MCF 10A (cell line): Measurements from ENCODE around the gene RAD54L2. TPM values are rescaled to one million over a fixed set of nuclear protein-coding genes. Genes with fewer than 3 reads are reported as not detected.

Experiments
- Bru-seq: library from RNA; stranded (reverse); fragments of 400-500 nt; gene quantifications from one replicate; lab custom pipeline; 2021; lab: Mats Ljungman, UMichigan
- BruChase-seq, 2 experiments: library from RNA; stranded (reverse); fragments of 400-500 nt; gene quantifications; one replicate each; lab custom pipeline; 2021; lab: Mats Ljungman, UMichigan
- BruUV-seq: library from RNA; stranded (reverse); fragments of 400-500 nt; replicated peaks from 2 replicates; lab custom pipeline; 2021; lab: Mats Ljungman, UMichigan
- CTCF ChIA-PET: fragments of 300-600 bp; sonication (Branson Sonifier 250); formaldehyde crosslinking; extraction: SDS; loops from one replicate; lab custom pipeline; 2021; ENCODE audit warnings: antibody characterized with exemption, inconsistent platforms; lab: Yijun Ruan, JAX
- POLR2A ChIA-PET: fragments of 300-600, 350-650 bp; sonication (Branson Sonifier 250); formaldehyde crosslinking; extraction: SDS; loops from one replicate; lab custom pipeline; 2020; ENCODE audit warnings: antibody characterized with exemption, inconsistent platforms; lab: Yijun Ruan, JAX
- DNase-seq: peaks from one replicate; pipeline ENCODE4 v3.0.0-alpha.2; 2018; ENCODE audit not compliant: unreplicated experiment
- H3K27ac Mint-ChIP-seq: one replicate; pipeline ENCODE4 v1.8.0; 2022; ENCODE audit warnings: mild to moderate bottlenecking, low read depth, mixed read lengths; ENCODE audit not compliant: unreplicated experiment
- H3K27me3 Mint-ChIP-seq: one replicate; pipeline ENCODE4 v1.8.0; 2022; ENCODE audit warnings: mixed read lengths; ENCODE audit not compliant: insufficient read depth, unreplicated experiment
- H3K36me3 Mint-ChIP-seq: one replicate; pipeline ENCODE4 v1.8.0; 2022; ENCODE audit warnings: mild to moderate bottlenecking, moderate library complexity, mixed read lengths; ENCODE audit not compliant: insufficient read depth, unreplicated experiment
- H3K4me1 Mint-ChIP-seq: one replicate; pipeline ENCODE4 v1.8.0; 2022; ENCODE audit warnings: mixed read lengths; ENCODE audit not compliant: insufficient read depth, unreplicated experiment
- H3K4me3 Mint-ChIP-seq: one replicate; pipeline ENCODE4 v1.8.0; 2022; ENCODE audit warnings: mild to moderate bottlenecking, moderate library complexity, mixed read lengths; ENCODE audit not compliant: unreplicated experiment
- H3K9me3 Mint-ChIP-seq: one replicate; pipeline ENCODE4 v1.8.0; 2022; ENCODE audit warnings: mixed read lengths; ENCODE audit not compliant: unreplicated experiment
- intact Hi-C: fragments of 100-400 bp; cut with micrococcal nuclease; formaldehyde crosslinking; loops from 2 replicates; pipeline ENCODE4 v1.14.1; 2022
- long read RNA-seq: library from polyadenylated mRNA; stranded (forward); transcript quantifications from one replicate; pipeline ENCODE4 v2.0.0, GENCODE V29; 2022
- total RNA-seq: library from RNA; stranded (reverse); gene quantifications from 2 replicates; pipeline ENCODE4 v1.2.3, GENCODE V29; 2022
- TF ChIP-seq, protein P1 (sequence below): fragments of 200-600 bp; IDR thresholded peaks from one replicate; pipeline ENCODE4 v1.8.0; 2022; ENCODE audit warnings: antibody characterized with exemption, mild to moderate bottlenecking; ENCODE audit not compliant: unreplicated experiment

The RAD54L2 gene, protein sequence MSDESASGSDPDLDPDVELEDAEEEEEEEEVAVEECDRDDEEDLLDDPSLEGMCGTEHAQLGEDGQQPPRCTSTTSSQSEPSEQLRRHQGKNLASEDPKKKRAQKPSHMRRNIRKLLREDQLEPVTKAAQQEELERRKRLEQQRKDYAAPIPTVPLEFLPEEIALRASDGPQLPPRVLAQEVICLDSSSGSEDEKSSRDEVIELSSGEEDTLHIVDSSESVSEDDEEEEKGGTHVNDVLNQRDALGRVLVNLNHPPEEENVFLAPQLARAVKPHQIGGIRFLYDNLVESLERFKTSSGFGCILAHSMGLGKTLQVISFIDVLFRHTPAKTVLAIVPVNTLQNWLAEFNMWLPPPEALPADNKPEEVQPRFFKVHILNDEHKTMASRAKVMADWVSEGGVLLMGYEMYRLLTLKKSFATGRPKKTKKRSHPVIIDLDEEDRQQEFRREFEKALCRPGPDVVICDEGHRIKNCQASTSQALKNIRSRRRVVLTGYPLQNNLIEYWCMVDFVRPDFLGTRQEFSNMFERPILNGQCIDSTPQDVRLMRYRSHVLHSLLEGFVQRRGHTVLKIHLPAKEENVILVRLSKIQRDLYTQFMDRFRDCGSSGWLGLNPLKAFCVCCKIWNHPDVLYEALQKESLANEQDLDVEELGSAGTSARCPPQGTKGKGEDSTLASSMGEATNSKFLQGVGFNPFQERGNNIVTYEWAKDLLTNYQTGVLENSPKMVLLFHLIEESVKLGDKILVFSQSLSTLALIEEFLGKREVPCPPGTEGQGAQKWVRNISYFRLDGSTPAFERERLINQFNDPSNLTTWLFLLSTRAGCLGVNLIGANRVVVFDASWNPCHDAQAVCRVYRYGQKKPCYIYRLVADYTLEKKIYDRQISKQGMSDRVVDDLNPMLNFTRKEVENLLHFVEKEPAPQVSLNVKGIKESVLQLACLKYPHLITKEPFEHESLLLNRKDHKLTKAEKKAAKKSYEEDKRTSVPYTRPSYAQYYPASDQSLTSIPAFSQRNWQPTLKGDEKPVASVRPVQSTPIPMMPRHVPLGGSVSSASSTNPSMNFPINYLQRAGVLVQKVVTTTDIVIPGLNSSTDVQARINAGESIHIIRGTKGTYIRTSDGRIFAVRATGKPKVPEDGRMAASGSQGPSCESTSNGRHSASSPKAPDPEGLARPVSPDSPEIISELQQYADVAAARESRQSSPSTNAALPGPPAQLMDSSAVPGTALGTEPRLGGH (N-terminal part only)
- total RNA-seq = 23.5 and 28.2 TPM in 2 replicates
- percentile 74 among the genes with signal in this experiment for Bru-seq, nascent RNA
- BruChase-seq, experiment 1, labeled RNA remaining after a 6-hour chase = percentile 79 among the genes with signal in this experiment
- BruChase-seq, experiment 2, labeled RNA remaining after a 2-hour chase = percentile 75 among the genes with signal in this experiment
- long read RNA-seq, partial matches to known transcripts = 6 of 17 reads
- long read RNA-seq, other reads (novel, unspliced or antisense) = 11 of 17 reads

DNA sequence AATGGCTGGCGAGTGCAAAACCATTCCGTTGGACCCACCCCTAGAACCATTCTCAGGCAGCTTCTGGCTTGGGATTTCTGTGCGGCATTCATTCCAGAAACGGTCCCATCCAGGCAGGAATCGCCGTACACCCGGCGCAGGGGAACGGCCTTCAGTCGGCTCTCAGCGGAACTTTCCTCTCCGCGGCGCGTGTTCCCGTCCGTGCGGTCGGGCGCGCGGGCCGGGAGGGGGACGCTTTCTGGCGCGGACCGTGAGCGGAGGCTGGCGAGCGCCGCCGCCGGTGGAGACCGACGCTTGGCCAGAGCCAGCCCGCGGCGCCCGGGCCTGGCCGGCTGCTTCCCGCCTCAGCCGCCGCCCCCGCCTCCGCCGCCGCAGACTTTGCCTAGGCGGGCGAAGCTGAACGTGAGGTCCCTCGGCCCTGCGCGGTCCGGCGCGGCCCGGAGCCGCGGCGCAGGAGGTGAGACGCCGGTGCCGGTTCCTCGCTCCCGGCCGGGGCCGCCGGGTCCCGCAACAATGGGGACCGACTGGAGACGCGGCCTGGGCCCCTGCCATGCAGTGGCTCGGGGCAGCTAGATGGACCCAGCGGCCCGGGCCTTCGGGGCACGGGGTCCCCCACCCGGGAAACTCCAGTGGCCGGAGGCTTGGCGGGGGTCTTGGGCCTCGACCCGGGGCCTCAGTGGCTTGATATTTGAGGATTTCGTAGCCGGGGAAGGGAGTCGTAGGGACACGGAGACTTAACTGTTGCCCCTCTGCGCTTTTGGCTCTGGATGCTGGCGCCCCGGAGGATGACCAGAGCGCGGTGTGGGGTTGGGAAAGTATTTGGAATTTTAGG lies at the start of gene RAD54L2:
Gene RAD54L2 (plus strand): TSS at position 261 of the 832 bp plus-strand sequence. CDS start 51,702 bp downstream, outside the sequence.
- DNase-seq = peak; percentile 82
- TF ChIP-seq, protein P1, sequence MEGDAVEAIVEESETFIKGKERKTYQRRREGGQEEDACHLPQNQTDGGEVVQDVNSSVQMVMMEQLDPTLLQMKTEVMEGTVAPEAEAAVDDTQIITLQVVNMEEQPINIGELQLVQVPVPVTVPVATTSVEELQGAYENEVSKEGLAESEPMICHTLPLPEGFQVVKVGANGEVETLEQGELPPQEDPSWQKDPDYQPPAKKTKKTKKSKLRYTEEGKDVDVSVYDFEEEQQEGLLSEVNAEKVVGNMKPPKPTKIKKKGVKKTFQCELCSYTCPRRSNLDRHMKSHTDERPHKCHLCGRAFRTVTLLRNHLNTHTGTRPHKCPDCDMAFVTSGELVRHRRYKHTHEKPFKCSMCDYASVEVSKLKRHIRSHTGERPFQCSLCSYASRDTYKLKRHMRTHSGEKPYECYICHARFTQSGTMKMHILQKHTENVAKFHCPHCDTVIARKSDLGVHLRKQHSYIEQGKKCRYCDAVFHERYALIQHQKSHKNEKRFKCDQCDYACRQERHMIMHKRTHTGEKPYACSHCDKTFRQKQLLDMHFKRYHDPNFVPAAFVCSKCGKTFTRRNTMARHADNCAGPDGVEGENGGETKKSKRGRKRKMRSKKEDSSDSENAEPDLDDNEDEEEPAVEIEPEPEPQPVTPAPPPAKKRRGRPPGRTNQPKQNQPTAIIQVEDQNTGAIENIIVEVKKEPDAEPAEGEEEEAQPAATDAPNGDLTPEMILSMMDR = peak; percentile 22
- Mint-ChIP-seq H3K4me3 (peak within 1 kb of the TSS; percentile 74), H3K4me1 (peaks cover 17% of the 10 kb centered on the region), H3K36me3 (peaks cover 8% of the 10 kb centered on the region), H3K27me3 (no peaks in the 10 kb centered on the region), H3K27ac (peak within 1 kb of the TSS; percentile 65), H3K9me3 (no peaks in the 10 kb centered on the region)
- BruUV-seq = no TSS peak
- CTCF ChIA-PET = interaction anchor here (0.5 to 6.1 kb wide), 19 partner anchors 9 to 924 kb away, joined by 3 to 34 read pairs (median 3); partner anchors contain the start of gene DCAF1
- intact Hi-C loops = loop anchor here (2.0 kb wide), 1 partner anchor 36 kb away; no protein-coding TSS in a partner anchor
- POLR2A ChIA-PET = interaction anchor here (0.6 to 4.9 kb wide), 29 partner anchors 9 to 1239 kb away, joined by 3 to 94 read pairs (median 4); partner anchors contain the start of genes DCAF1, HYAL3, NAA80 and TEX264

DNA sequence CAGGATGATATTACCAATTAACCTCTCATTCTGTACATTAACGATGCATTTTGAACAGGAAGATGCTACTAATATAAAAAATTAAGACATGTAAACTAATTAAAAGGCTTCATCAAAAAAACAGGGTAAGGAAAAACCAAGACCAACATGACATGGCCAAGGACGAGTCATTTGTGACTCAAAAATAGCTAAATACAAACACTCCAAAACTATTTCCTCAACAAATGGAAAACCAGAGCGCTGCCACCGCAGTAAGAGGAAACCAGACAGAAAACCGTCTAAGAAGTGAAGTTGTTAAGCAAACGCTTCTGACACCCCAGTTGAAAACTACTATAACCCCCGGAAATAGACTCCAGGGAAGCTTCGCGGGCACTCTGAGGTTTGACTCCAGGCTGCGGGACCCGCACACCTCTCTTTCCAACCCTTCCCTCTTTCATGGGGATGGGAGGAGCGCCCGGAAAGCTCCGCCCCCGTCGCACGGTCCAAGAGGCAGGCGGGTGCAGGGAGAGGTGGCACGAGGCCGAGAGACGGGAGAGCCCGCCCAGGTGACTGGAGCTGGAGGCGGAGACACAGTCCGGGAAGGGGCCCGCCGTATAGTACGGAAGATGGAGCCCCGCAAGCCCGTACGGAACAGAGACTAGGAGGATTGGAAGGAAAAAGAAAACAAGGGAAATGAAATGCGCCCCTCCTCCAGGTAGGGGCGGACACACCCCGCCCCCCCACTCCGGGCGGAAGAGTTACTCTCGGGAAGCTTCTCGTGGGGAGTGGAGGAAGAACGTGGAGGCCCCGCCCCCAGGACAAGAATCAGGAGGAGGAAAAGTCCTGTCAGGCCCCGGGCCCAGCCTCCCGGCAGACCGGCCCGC lies 39.4 kb upstream of the RAD54L2 start:
- H3K27ac Mint-ChIP-seq = peak overlapping the region; percentile 98
- peak; percentile 96 for DNase-seq
- peaks cover 8% of the 10 kb centered on the region for H3K4me1 Mint-ChIP-seq
- intact Hi-C loops = loop anchor here (2.0 kb wide), 1 partner anchor 108 kb away; the partner anchor contains the start of gene RBM15B
- H3K27me3 Mint-ChIP-seq = no peaks in the 10 kb centered on the region
- H3K9me3 Mint-ChIP-seq = no peaks in the 10 kb centered on the region
- TF ChIP-seq, protein P1 = no peak
- CTCF ChIA-PET = interaction anchor here (0.6 to 6.2 kb wide), 14 partner anchors 11 to 1159 kb away, joined by 3 to 213 read pairs (median 3); partner anchors contain the start of genes RAD54L2, RASSF1, RBM15B and TEX264
- no TSS peak for BruUV-seq
- peaks cover 14% of the 10 kb centered on the region for H3K36me3 Mint-ChIP-seq
- POLR2A ChIA-PET = interaction anchor here (0.6 to 7.1 kb wide), 50 partner anchors 12 to 1849 kb away, joined by 3 to 173 read pairs (median 3); partner anchors contain the start of genes ABHD14B, DCP1A, DUSP7 and HEMK1
- H3K4me3 Mint-ChIP-seq = peak overlapping the region; percentile 88
